HFFc6 (cell line): ENCODE data around the gene ADGRG2. TPM values are rescaled to one million over a fixed set of nuclear protein-coding genes. Genes with fewer than 3 reads are reported as not detected.

Experiments used
- DNase-seq: peaks from one replicate; pipeline ENCODE4 v3.0.0-alpha.2; 2018
- H3K27ac Mint-ChIP-seq: 2 replicates; pipeline ENCODE4 v1.8.0; 2020; ENCODE audit warnings: mild to moderate bottlenecking, mixed read lengths
- H3K27me3 Mint-ChIP-seq: 2 replicates; pipeline ENCODE4 v1.8.0; 2021; ENCODE audit warnings: mild to moderate bottlenecking, moderate library complexity, mixed read lengths; ENCODE audit not compliant: insufficient read depth
- H3K36me3 Mint-ChIP-seq: 2 replicates; pipeline ENCODE4 v1.8.0; 2021; ENCODE audit warnings: low read depth, mixed read lengths
- H3K4me1 Mint-ChIP-seq: 2 replicates; pipeline ENCODE4 v1.8.0; 2020; ENCODE audit warnings: low read depth, mixed read lengths
- H3K4me3 Mint-ChIP-seq: 2 replicates; pipeline ENCODE4 v1.8.0; 2020; ENCODE audit warnings: mild to moderate bottlenecking, moderate library complexity, mixed read lengths
- H3K9me3 Mint-ChIP-seq: 2 replicates; pipeline ENCODE4 v1.8.0; 2020; ENCODE audit warnings: mild to moderate bottlenecking, mixed read lengths
- total RNA-seq, 6 experiments: library from RNA; stranded (reverse); fragmentation: NEBNext Ultra II Directional; extraction: Animal tissue kit (Norgen Biotek cat#: 25700); gene quantifications; 2 replicates in 1 of 6; 3 replicates in 5 of 6; pipeline ENCODE4 v1.2.3, GENCODE V29; 2021
- TF ChIP-seq, protein P1 (sequence below): fragments of 200-600 bp; sonication (generic); IDR thresholded peaks from 2 replicates; pipeline ENCODE4 v1.5.0; 2021; ENCODE audit warnings: antibody characterized with exemption, mild to moderate bottlenecking

Gene ADGRG2
- total RNA-seq, 6 experiments from 2014 or later: not detected

GRCh38 chrX:19100586-19100985 is 21.7 kb downstream of the ADGRG2 start:
- no peaks in the 10 kb centered on the region for H3K4me1 Mint-ChIP-seq
- TF ChIP-seq, protein P1, sequence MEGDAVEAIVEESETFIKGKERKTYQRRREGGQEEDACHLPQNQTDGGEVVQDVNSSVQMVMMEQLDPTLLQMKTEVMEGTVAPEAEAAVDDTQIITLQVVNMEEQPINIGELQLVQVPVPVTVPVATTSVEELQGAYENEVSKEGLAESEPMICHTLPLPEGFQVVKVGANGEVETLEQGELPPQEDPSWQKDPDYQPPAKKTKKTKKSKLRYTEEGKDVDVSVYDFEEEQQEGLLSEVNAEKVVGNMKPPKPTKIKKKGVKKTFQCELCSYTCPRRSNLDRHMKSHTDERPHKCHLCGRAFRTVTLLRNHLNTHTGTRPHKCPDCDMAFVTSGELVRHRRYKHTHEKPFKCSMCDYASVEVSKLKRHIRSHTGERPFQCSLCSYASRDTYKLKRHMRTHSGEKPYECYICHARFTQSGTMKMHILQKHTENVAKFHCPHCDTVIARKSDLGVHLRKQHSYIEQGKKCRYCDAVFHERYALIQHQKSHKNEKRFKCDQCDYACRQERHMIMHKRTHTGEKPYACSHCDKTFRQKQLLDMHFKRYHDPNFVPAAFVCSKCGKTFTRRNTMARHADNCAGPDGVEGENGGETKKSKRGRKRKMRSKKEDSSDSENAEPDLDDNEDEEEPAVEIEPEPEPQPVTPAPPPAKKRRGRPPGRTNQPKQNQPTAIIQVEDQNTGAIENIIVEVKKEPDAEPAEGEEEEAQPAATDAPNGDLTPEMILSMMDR: no peak
- DNase-seq: no peak

DNA sequence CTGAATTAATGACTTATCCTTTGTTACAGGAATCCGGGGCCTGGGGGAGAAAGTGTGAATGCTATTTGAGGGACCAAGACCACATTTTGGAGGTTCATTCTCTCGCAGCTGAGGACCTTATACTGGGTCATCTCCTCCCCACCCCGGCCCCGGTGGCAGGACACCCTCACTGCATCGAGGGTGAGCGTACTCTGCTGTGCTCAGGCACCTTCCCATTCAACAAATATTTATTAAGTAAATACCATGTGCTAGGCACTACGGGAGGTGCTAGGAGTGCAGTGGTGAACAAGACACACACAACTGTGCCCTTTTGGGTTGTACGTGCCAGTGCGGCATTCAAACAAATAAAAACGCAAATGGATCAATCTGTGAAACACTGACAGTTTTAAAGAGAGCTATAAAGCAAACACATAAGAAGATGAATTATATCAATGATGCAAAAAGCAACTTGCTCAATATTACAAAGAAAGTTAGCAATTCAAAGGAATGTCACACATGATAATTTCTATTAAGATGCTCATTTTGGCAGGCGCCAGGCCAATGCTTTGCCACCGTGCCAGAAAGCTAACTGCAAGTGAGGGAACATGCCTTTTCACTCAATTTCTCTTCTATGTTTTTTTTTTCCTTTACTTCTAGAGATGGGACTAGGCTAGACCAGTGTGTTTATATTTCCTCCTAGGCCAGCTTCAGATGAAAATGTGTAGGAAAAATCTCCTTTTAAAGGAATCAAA is 24.6 kb downstream of the ADGRG2 start:
- H3K4me1 Mint-ChIP-seq: no peaks in the 10 kb centered on the region
- no peak overlapping the region for H3K27ac Mint-ChIP-seq
- H3K9me3 Mint-ChIP-seq: no peaks in the 10 kb centered on the region
- H3K4me3 Mint-ChIP-seq: no peak overlapping the region
- H3K36me3 Mint-ChIP-seq: no peaks in the 10 kb centered on the region
- DNase-seq: no peak
- TF ChIP-seq, protein P1: no peak
- peaks cover 2% of the 10 kb centered on the region; the same call in 1 of the 2 replicates for H3K27me3 Mint-ChIP-seq

More at GRCh38 chrX:19100586-19100985, 21.7 kb downstream of the ADGRG2 start:
- H3K36me3 Mint-ChIP-seq: no peaks in the 10 kb centered on the region
- no peak overlapping the region for H3K4me3 Mint-ChIP-seq
- H3K27me3 Mint-ChIP-seq: no peaks in the 10 kb centered on the region
- no peaks in the 10 kb centered on the region for H3K9me3 Mint-ChIP-seq
- H3K27ac Mint-ChIP-seq: no peak overlapping the region

DNA sequence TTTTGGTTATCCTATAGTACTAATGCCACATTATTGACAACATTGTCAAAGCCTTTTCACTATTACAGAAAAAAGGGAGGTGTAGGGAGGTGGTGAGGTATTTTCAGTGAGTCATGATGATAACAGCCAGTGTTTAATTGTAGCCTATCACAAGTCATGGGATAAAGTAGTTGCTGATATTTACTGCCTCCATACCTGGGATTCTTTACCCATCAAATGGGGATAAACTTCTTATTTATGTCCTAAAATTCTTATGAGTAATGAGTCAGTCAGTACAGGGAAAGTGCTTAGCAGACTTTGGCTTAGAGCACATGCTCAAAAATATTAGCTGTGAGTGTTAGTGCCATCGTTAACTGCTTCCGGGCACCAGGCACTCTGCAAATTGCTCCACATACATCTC is 25.7 kb downstream of the ADGRG2 start:
- no peaks in the 10 kb centered on the region for H3K9me3 Mint-ChIP-seq
- DNase-seq: no peak
- H3K27ac Mint-ChIP-seq: no peak overlapping the region
- TF ChIP-seq, protein P1: no peak
- H3K4me3 Mint-ChIP-seq: no peak overlapping the region
- H3K4me1 Mint-ChIP-seq: no peaks in the 10 kb centered on the region
- peaks cover 2% of the 10 kb centered on the region for H3K27me3 Mint-ChIP-seq
- H3K36me3 Mint-ChIP-seq: no peaks in the 10 kb centered on the region

DNA sequence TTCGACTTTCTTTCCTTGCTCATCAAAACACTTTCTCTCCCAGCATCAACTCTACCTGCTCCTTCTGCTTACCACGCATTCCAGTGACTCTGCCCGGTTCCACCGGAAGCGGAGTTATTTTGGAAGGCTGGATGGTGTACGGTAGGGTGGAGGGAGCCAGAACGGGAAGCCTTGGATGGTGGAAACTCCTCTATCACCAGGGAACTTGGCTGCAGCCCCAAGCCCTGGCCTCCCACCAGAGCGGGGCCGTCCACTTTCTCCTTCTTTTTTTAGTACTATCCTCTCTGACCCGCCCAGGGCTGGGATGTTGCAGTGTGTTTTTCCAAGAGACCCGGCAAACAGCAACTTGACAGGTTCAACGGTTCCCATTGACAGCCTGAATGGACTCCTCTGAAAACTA is 27.6 kb downstream of the ADGRG2 start:
- TF ChIP-seq, protein P1: no peak
- Mint-ChIP-seq H3K27ac (no peak overlapping the region), H3K4me1 (no peaks in the 10 kb centered on the region), H3K9me3 (peaks cover 10% of the 10 kb centered on the region; the same call in 1 of the 2 replicates), H3K36me3 (no peaks in the 10 kb centered on the region), H3K27me3 (peaks cover 2% of the 10 kb centered on the region), H3K4me3 (no peak overlapping the region)
- DNase-seq: no peak

- no peak for DNase-seq
- H3K4me1 Mint-ChIP-seq: no peaks in the 10 kb centered on the region
- H3K36me3 Mint-ChIP-seq: no peaks in the 10 kb centered on the region
- no peak overlapping the region for H3K4me3 Mint-ChIP-seq
- peaks cover 7% of the 10 kb centered on the region for H3K27me3 Mint-ChIP-seq
- H3K9me3 Mint-ChIP-seq: peaks cover 12% of the 10 kb centered on the region; the same call in 1 of the 2 replicates
- TF ChIP-seq, protein P1: no peak
- no peak overlapping the region for H3K27ac Mint-ChIP-seq
These were observed 30.7 kb downstream of the ADGRG2 start for GRCh38 chrX:19091596-19091995.
